Ramos (cell line): ENCODE data around the gene TEKT5.

Experiments
- in situ Hi-C: fragments of 300-500 bp; cut with MboI; formaldehyde crosslinking; loops from one replicate; pipeline ENCODE4 v1.14.3; 2022; ENCODE audit warnings: low sequenced_read_pairs; ENCODE audit not compliant: unreplicated experiment

TEKT5 gene

DNA sequence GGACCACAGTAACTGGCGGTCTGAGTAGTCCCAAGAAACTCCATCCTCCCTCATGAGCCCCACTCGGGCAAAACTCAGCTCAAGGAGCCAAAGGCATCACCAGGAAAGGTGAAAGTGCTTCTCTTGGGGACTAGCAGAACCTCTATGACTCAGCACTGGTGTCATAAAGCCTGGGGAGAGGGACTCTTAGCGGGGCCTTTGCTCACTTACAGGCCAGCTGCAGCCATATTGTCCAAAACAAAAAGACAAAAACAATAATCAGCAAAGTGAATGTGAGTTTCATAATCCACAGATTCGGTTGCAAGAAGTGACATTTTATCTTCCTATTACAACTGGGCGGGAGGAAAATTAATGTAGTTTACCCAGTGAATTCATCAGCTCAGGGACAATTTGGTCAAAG, at the start of gene TEKT5:
Gene TEKT5, minus strand, starts transcription at position 101 of the 400 bp plus-strand sequence. Its CDS starts 57 bp downstream, at position 44.
- in situ Hi-C loops = no loop called here

DNA sequence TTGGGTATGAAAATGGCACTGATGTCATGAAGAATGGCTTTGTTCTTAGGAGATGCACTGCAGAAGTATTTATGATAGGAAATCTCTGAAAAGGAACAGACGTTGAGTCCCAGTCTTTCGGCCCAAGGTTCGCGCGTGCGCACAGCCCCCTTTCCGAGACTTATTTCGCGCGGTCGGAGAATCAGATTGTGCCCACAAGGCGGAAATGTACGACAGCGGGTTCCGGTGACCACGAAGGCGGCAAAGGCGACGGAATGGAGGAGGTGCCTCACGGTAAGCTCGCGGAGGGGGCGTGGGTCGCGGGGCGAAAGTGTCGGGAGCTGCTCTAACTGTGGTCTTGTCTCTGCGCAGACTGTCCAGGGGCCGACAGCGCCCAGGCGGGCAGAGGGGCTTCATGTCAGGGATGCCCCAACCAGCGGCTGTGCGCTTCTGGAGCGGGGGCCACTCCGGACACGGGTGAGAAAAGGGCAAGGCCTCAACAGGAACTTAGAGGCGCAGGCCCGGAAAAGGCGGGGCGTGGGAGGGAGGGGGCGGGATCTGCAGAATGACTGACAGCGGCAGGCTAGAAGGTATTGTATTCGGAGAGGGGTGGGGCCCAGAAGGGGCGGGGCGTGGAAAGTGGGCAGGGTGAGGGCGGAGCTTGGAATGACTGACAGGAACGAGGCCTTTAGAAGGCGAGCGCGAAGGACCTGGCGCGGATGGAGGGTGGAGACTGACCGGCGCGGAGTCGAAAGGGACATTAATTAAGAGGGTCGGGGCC, 49.1 kb upstream of the TEKT5 start, which contains the start of gene NUBP1:
Gene NUBP1, plus strand, starts transcription at position 233 of the 760 bp plus-strand sequence. Its CDS starts 22 bp downstream, at position 255.
- in situ Hi-C loops = loop anchor here (10.0 to 25.0 kb wide), 2 partner anchors 171 to 481 kb away; no protein-coding TSS in a partner anchor

DNA sequence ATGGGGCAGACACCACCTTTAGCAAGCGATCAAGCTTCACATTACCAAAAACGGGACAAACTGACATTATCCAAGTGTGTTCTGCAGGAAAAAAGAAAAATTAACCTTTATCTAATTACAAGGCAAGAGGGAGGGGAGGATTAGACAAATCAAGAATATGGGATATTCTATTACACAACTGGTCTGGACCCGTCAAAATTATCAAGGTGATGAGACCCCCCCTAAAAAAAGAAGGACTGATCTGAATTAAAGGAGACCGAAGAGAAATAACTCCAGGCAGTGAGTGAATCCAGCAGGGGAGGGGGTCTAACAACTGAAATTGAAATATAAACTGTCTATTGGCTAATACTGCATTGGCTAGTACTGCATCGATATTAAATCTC, 48.5 kb upstream of the TEKT5 start:
- in situ Hi-C loops = loop anchor here (10.0 to 25.0 kb wide), 2 partner anchors 172 to 481 kb away; no protein-coding TSS in a partner anchor

DNA sequence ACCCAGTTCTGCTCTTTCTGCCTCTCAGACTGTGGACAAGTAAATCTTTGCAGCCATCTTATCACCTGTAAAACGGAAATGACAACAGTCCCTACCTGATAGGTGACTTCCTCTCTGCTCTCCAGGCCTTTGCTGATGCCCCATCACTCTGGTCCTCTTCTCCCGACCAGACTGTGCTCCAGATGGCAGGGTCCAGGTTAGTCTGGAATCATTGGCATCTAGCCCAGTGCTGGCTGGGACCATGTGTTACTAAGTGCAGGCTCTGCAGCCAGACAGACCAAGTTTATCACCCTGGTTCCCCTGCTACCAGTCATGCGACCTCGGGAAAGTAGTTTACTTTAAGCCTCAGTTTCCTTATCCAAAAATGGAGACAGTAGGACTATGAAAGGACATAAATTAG, 47.1 kb upstream of the TEKT5 start:
- in situ Hi-C loops = loop anchor here (10.0 to 25.0 kb wide), 2 partner anchors 173 to 480 kb away; no protein-coding TSS in a partner anchor

DNA sequence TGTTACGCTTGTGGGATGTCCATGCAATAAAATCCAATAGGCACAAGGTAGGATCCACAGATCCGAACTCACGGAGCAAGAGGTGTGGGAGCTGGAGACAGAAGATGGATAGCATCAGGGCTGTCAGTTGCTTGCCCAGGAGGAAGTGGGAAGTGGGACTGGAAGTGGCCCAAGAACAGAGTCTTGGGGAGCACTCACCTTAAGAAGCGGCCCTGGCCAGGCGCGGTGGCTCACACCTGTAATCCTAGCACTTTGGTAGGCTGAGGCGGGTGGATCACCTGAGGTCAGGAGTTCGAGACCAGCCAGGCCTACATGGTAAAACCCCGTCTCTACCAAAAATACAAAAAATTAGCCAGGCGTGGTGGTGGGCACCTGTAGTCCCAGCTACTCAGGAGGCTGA, 46.5 kb upstream of the TEKT5 start:
- in situ Hi-C loops = loop anchor here (10.0 to 25.0 kb wide), 2 partner anchors 174 to 479 kb away; no protein-coding TSS in a partner anchor

DNA sequence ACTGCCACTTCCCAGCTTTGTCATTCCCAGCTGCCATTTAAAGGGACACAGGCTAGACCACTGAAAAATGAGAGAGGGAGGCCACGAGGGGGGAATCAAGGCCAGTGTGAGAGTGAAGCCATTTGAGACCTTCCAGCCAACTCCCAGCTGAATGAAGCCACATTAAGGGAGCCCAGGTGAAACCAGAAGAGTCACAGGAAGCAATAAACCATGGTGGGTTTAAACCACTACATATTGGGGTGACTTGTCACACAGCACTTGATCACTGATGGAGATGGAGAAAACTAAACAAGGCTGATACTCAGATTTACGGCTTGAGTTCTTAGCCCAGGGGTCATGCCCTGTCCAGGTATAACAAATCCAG, 46.1 kb upstream of the TEKT5 start:
- in situ Hi-C loops = loop anchor here (10.0 to 25.0 kb wide), 2 partner anchors 174 to 479 kb away; no protein-coding TSS in a partner anchor

DNA sequence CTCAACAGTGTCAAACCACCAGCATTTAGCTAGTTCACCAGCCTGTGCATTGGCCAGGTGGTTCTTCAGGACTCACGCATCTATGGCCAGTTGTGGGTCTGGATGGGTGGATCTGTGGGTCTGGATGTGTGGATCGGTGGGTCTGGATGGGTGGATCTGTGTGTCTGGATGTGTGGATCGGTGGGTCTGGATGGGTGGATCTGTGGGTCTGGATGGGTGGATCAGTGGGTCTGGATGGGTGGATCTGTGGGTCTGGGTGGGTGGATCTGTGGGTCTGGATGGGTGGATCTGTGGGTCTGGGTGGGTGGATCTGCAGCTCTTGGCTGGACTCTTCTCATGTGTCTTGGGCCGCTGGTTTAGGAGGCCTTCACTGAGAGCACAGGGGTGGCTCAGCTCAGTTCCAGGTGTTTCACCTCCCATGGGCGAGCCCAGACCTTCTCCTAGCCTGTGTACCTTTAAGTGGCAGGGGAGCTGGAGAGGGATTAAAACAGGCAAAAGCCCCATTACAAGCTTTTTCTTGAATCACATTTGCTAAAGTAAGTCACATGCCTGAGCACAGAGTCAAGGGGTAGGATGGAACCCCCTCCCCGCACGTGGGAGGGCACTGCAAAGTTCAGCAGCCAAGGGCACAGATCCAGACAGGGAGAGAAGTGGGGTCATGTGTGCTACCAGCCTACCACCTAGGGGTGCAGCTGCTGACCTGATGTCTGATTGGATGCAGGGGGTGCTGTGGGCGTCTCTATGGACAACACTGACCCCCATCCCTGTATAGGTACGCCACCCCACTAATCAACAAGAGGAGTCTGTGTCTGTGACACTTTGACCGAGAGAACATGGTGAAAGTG, 45.5 kb upstream of the TEKT5 start:
- in situ Hi-C loops = loop anchor here (5.0 to 25.0 kb wide), 3 partner anchors 175 to 478 kb away; no protein-coding TSS in a partner anchor

DNA sequence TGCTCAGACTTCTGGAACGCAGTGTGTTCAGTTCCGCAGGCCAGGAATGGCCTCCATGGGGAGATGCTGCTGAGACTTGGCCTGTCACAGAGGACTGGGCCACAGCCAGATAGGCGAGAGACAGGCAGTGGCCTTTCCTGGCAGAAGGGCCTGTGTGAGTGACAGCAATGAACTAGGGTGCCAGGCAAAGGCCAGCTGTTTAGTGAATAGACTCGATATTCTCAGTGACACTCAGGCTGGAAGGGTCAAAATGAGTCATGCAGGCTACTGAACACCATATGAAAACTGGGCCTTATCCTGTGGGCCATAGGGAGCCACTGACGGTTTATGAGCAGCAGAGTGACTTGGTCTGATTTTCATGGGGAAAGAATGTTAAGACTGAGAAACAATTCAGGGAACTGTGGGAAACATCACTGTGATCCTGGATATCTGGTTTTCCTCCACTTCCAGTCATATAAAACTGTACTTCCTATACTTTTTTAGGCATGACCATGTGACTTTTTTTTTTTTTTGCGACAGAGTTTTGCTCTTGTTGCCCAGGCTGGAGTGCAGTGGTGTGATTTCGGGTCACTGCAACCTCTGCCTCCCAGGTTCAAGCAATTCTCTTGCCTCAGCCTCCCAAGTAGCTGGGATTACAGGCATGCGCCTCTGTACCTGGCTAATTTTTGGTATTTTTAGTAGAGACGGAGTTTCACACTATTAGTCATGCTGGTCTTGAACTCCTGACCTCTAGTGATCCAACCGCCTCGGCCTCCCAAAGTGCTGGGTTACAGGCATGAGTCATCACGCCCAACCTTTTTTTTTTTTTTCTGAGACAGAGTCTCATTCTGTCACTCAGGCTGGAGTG, 43.7 kb upstream of the TEKT5 start:
- in situ Hi-C loops = loop anchor here (5.0 to 25.0 kb wide), 2 partner anchors 226 to 476 kb away; no protein-coding TSS in a partner anchor

DNA sequence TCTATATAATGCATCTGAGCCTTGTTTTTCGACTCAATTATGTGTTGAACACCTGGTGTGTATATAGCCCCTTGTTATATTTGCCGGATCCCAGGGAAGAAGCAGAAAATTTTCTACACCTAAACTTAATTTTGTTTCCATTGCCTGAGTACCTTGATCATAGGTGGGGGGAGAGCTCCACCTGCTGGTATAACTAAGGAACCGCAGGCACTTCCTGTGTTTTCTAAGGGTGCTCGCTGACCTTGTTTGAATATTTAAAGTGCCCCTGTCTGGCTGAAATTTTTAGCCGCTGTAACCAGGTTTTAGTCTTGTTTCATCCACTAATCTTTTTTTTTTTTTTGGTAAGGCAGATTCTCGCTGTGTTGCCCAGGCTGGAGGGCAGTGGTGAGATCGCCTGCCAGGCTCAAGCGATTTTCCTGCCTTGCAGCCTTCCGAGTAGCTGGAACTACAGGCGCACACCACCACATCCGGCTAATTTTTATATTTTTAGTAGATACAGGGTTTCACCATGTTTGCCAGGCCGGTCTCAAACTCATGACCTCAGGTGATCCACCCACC, 42.4 kb upstream of the TEKT5 start:
- in situ Hi-C loops = loop anchor here (5.0 to 25.0 kb wide), 2 partner anchors 225 to 475 kb away; no protein-coding TSS in a partner anchor

DNA sequence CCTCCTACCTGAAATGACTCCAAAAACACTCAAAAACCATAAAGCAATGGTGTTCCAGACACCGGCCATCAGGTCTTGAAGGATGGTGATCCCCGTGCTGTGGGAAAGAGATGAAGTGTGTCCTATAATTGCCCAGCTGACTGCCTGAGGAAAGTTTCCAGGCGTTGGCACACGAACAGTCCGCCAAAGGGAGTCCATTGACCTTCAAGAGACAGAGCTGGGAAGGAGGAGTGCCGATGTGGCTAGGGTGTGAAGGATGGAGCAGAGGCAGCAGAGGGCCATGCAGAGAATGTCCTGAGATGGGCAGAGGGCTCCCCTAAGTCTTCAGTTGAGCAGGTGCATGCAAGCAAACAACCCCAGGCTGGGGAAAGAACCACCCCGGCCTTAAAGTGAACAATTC, 37.1 kb upstream of the TEKT5 start:
- in situ Hi-C loops = loop anchor here (25.0 kb wide), 1 partner anchor 469 kb away; no protein-coding TSS in a partner anchor

DNA sequence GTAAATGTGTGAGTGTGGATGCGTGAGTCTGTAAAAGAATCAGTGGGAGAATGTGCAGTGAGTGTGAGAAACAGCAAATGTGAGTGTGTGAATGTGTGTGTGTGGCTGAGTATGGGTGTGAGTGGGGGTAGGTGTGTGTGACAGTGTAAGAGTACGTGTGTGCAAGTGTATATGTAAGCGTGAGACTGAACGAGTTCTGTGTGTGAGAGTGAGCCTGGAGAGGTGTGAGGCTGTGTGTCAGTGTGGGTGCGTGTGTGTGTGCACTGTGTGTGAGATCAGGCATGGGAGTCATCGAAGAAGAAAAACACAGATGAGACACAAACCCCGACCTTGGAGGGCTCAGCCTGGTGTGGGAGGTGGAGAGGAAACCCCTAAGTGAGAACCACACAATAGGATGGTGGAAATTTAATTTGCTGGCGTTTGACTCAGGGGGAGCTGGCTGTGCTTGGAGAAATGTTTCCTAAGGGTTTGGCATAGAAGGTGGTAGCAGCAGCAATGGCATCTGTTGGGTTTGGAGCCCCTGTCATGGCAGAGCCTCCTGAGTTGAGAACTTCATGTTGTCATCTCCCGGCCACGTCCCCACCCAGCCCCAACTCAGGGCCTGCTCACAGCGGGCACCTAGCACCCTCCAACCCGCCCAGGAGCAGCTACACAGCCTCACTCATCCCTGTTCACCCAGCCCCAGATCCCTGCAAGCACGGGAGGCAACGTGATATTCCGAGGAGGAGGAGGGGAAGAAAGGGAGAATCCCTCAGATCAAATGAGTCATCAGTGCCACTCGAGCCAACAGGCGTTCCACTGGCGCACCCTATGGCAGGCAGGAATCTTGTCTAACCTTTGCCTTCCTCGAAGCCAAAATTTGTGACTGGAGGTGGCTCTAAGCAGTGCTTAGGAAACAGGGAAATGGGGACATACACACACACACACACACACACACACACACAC, 34.6 kb upstream of the TEKT5 start:
- in situ Hi-C loops = loop anchor here (25.0 kb wide), 1 partner anchor 467 kb away; no protein-coding TSS in a partner anchor

DNA sequence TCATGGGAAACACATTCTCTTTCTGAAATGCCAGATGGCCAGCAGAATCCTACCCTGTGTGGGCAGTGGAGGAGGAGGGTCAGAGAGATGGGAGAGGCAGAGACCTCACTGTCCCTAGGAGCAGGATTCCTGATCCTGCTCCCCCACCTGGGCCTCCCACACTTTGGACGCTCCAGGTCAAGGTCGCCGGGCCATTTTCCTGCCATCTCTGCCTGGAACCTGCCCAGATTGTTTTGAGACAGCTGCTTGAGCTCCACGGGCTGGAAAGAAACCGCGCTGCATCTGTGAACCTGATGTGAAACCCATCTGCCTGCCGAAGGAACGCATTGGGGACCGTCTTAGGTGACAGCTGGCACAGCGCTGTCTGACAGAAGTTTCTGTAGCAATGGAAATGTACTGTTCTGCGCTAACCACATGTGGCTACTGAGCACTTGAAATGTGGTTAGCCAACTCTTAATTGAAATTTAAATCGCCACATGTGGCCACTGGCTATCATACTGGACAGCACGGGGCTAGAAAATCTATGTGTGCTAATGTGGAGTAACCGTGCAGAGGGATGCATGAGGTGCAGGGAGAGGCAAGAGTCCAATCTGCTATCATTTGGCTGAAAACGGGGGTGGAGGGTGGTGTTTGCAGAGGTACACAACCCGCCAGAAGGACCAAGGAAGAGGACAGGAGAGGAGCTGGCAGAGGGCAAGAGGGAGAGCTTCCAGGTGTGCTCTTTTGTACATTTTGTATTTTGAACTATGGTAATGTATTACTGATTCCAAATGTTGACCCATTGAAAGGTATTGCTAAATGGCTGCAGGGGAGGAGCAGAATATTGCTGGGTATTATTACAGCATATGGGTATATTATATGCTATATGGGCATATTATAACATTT, 33.5 kb upstream of the TEKT5 start:
- in situ Hi-C loops = loop anchor here (25.0 kb wide), 1 partner anchor 466 kb away; no protein-coding TSS in a partner anchor

DNA sequence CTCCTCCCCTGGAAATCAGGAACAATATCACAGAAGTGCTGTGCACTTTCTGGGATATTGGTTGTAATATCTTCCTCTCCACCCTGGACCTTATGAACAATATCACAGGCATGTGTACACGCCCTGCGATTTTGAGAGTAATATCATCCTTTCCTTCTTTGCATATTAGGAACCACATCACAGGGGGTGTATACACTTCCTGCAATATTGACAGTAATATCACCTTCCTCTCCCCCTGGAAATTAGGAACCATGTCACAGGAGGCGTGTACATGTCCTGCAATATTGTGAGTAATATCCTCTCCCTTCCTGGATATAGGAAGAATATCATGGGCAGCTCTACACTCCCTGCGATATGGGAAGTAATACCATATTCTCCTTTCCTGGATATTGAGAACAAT, 14.2 kb upstream of the TEKT5 start:
- in situ Hi-C loops = no loop called here

DNA sequence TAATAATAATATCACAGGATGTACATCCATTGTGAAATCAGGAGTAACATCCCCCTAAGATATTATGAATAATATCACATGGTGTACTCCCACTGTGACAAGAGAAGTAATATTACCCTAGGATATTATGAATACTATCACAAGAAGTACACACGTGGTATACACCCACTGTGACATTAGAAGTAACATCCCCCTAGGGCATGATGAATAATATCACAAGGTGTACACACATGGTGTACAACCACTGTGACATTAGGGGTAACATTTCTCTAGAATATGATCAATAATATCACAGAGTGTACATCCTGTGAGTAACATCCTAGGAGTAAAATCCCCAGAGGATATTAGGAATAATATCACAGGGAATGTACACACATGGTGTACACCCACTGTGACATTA, 5.0 kb upstream of the TEKT5 start:
- in situ Hi-C loops = no loop called here

DNA sequence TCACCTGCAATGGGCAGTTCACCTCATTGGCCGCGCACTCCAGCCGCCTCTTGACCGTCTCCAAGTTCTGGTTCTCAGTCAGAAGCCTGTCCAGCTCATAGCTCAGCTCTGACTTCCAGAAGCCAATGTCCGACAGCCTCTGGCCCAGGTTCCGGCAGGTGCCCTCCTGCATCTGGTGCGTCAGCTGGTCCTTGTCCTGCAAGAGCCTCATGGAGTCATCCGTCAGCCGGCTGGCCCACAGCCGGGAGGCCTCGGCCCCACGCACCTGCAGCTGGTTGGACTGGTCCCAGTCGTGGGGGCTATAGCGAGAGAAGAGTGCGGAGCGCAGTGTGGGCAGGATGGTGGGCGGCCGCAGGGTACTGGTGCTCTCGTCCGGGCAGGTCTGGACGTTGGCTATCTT, 424 bp downstream of the TEKT5 start:
- in situ Hi-C loops = no loop called here

DNA sequence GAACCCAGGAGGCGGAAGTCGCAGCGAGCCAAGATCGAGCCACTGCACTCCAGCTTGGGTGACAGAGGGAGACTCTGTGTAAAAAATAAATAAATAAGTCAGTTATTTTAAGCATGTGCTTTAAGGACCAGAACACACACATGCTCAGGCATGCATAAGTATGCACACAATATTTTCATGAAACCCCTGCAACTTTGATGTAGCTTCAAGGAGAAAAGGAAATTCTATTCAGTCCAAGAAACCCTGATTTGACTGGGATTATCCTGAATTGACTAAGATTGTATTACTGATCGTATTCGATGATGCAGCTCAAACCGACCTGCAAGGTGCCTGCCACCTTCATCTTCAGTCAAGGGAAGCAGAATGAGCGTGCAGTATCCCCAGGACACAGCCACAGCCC, 841 bp downstream of the TEKT5 start:
- in situ Hi-C loops = no loop called here

DNA sequence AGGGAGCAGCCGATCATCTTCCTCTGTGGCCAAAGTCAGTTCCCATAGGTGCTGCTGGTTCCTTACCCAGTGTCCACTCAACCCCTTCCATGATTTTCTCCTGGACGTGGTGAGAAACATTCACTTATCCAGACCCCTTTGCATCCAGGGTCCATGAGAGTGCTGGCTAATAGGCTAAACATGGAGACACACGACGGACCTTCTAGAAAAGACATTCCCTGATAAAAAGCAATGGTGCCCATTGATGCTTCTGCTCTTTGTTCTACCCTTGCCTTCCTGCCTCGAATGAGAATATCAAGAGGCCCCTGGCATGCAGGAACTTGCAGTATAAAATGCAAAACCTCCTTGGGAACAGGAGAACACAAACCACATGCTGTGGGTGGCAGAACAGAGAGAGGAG, 2.3 kb downstream of the TEKT5 start:
- in situ Hi-C loops = no loop called here
